GM21825 (cell line): ENCODE results near the gene STAB2.

ENCODE experiments used
- ATAC-seq: cut with Tn5 transposase; IDR thresholded peaks from one replicate; pipeline ENCODE4 v1.9.1; 2021; ENCODE audit warnings: mild to moderate bottlenecking, moderate library complexity; ENCODE audit not compliant: unreplicated experiment

The STAB2 gene

GRCh38 chr12:103735291-103735690 lies 148.2 kb downstream of the STAB2 start:
- no peak for ATAC-seq

- no peak for ATAC-seq
These were observed 149.5 kb downstream of the STAB2 start for GRCh38 chr12:103736572-103736971.

GRCh38 chr12:103737881-103738280 lies 150.8 kb downstream of the STAB2 start:
- no peak for ATAC-seq

- no peak for ATAC-seq
These were observed 155.4 kb downstream of the STAB2 start for GRCh38 chr12:103742349-103742932.

GRCh38 chr12:103743788-103744187 lies 156.7 kb downstream of the STAB2 start:
- no peak for ATAC-seq

- ATAC-seq, result no peak
These were observed 158.9 kb downstream of the STAB2 start for GRCh38 chr12:103745962-103746361.

GRCh38 chr12:103748002-103748401 lies 160.9 kb downstream of the STAB2 start:
- no peak for ATAC-seq

- no peak for ATAC-seq
These were observed 161.8 kb downstream of the STAB2 start for GRCh38 chr12:103748875-103749274.

GRCh38 chr12:103751171-103751570 lies 164.1 kb downstream of the STAB2 start:
- no peak for ATAC-seq

- no peak for ATAC-seq
These were observed 164.5 kb downstream of the STAB2 start for GRCh38 chr12:103751600-103751999.

GRCh38 chr12:103755425-103755824 lies 168.4 kb downstream of the STAB2 start:
- no peak for ATAC-seq

- no peak for ATAC-seq
These were observed 169.4 kb downstream of the STAB2 start for GRCh38 chr12:103756443-103756842.

GRCh38 chr12:103757248-103757647 lies 170.2 kb downstream of the STAB2 start:
- no peak for ATAC-seq

- no peak for ATAC-seq
These were observed 171.4 kb downstream of the STAB2 start for GRCh38 chr12:103758310-103759089.

- no peak for ATAC-seq
These were observed 175.4 kb downstream of the STAB2 start for GRCh38 chr12:103762473-103762872.

- ATAC-seq, result no peak
These were observed 178.2 kb downstream of the STAB2 start for GRCh38 chr12:103765322-103765721.

GRCh38 chr12:103766028-103766427 lies 179.0 kb downstream of the STAB2 start:
- no peak for ATAC-seq

GRCh38 chr12:103768467-103769123 lies 181.5 kb downstream of the STAB2 start:
- ATAC-seq, result no peak

- no peak for ATAC-seq
These were observed 182.3 kb downstream of the STAB2 start for GRCh38 chr12:103769240-103769945.

- no peak for ATAC-seq
These were observed 184.4 kb downstream of the STAB2 start for GRCh38 chr12:103771466-103771865.

- no peak for ATAC-seq
These were observed 185.5 kb downstream of the STAB2 start for GRCh38 chr12:103772367-103773108.
